A549 treated with AZD9567 at 1 μM for 4 hours (cell line): ENCODE data around the gene RNU1-4. TPM values are rescaled to one million over a fixed set of nuclear protein-coding genes. Genes with fewer than 3 reads are reported as not detected.

Experiments used
- total RNA-seq: library from RNA; stranded (reverse); fragments of 200-300 nt; extraction: Qiagen RNA extraction; gene quantifications from 5 replicates; pipeline ENCODE4 v1.2.3, GENCODE V29; 2022; ENCODE audit not compliant: insufficient read depth

RNU1-4 gene
- total RNA-seq, result 4.3 TPM in 1 of 5 replicates, not detected in the others

GRCh38 chr1:16740047-16740964 is at the start of gene RNU1-4:
Gene RNU1-4, plus strand, starts transcription at chr1:16740516.

Other genes starting within 250 kb of the RNU1-4 start
- 4.3 TPM in 1 of 5 replicates, not detected in the others for gene RNU1-1, start 226.2 kb upstream of the RNU1-4 start, total RNA-seq
- 13.8 to 26.3 TPM (median 23.6 TPM) in 5 replicates for gene NBPF1, start 127.0 kb upstream of the RNU1-4 start, total RNA-seq
- gene RNU1-3, start 73.6 kb upstream of the RNU1-4 start, total RNA-seq, result 4.3 TPM in 1 of 5 replicates, not detected in the others
- 4.3 TPM in 1 of 5 replicates, not detected in the others for gene RNU1-2, start 155.5 kb downstream of the RNU1-4 start, total RNA-seq
- gene CROCC, start 181.4 kb downstream of the RNU1-4 start, total RNA-seq, result 2.9 to 10.0 TPM (median 8.4 TPM) in 5 replicates
- 0.21 to 2.3 TPM (median 0.62 TPM) in 5 replicates for gene MFAP2, start 240.1 kb downstream of the RNU1-4 start, total RNA-seq